ENCODE data around the gene CCDC107. TPM values are rescaled to one million over a fixed set of nuclear protein-coding genes. Genes with fewer than 3 reads are reported as not detected.

The CCDC107 gene
- total and polyA plus RNA-seq, 2 of the 13 experiments (the other 11 are each of a cell fraction or from before 2014, with no cell fraction given), result 7.1 to 15.2 TPM

DNA sequence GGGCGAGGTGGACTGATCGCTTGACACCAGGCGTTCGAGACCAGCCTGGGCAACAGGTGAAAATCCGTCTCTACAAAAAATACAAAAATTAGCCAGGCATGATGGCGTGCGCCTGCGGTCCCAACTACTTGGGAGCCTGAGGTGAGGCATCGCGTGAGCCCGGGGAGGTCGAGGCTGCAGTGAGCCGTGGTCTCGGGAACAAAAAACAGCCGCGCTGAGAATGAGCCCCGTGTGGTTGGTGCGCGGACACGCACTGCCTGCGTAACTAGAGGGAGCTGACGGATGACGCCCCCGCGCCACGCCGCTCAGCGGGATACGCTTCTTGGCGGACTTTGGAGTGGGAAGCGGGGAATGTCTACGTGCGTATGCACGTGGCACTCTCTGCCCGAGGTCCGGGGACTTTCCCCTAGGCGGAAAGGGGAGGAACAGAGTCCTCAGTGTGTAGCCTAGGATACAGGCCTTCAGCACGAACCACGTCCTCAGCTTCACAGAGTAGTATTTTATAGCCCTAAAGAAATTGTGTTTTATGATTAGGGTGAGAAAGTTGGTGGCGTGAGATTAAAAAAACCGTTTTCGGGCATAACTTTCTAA, 451 bp upstream of the CCDC107 start, which contains the start of gene RMRP (continued):
- TF ChIP-seq ZBTB49 (CRISPR knock-in tag; IDR thresholded peaks at IDR 0.05; ENCODE audit: borderline replicate concordance) (no peak), KDM1A (CRISPR knock-in tag; IDR thresholded peaks at IDR 0.05) (peak; percentile 76; the same call in 1 of the 2 replicates), RELA (CRISPR knock-in tag; IDR thresholded peaks at IDR 0.05) (peak; percentile 97), IRF2 (CRISPR knock-in tag; IDR thresholded peaks at IDR 0.05) (peak; percentile 78), ZNF232 (CRISPR knock-in tag; IDR thresholded peaks at IDR 0.05; ENCODE audit: borderline replicate concordance) (peak; percentile 93), SPEN (CRISPR knock-in tag; IDR thresholded peaks at IDR 0.05; ENCODE audit: low read depth) (peak; percentile 92), AHDC1 (CRISPR knock-in tag; IDR thresholded peaks at IDR 0.05; ENCODE audit: borderline replicate concordance) (no peak; the same call in none of the 2 replicates)
- TF ChIP-seq, protein P1, sequence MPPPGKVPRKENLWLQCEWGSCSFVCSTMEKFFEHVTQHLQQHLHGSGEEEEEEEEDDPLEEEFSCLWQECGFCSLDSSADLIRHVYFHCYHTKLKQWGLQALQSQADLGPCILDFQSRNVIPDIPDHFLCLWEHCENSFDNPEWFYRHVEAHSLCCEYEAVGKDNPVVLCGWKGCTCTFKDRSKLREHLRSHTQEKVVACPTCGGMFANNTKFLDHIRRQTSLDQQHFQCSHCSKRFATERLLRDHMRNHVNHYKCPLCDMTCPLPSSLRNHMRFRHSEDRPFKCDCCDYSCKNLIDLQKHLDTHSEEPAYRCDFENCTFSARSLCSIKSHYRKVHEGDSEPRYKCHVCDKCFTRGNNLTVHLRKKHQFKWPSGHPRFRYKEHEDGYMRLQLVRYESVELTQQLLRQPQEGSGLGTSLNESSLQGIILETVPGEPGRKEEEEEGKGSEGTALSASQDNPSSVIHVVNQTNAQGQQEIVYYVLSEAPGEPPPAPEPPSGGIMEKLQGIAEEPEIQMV (CRISPR knock-in tag; IDR thresholded peaks at IDR 0.05; ENCODE audit: low read depth), result peak; percentile 98
- TF ChIP-seq, protein P2, sequence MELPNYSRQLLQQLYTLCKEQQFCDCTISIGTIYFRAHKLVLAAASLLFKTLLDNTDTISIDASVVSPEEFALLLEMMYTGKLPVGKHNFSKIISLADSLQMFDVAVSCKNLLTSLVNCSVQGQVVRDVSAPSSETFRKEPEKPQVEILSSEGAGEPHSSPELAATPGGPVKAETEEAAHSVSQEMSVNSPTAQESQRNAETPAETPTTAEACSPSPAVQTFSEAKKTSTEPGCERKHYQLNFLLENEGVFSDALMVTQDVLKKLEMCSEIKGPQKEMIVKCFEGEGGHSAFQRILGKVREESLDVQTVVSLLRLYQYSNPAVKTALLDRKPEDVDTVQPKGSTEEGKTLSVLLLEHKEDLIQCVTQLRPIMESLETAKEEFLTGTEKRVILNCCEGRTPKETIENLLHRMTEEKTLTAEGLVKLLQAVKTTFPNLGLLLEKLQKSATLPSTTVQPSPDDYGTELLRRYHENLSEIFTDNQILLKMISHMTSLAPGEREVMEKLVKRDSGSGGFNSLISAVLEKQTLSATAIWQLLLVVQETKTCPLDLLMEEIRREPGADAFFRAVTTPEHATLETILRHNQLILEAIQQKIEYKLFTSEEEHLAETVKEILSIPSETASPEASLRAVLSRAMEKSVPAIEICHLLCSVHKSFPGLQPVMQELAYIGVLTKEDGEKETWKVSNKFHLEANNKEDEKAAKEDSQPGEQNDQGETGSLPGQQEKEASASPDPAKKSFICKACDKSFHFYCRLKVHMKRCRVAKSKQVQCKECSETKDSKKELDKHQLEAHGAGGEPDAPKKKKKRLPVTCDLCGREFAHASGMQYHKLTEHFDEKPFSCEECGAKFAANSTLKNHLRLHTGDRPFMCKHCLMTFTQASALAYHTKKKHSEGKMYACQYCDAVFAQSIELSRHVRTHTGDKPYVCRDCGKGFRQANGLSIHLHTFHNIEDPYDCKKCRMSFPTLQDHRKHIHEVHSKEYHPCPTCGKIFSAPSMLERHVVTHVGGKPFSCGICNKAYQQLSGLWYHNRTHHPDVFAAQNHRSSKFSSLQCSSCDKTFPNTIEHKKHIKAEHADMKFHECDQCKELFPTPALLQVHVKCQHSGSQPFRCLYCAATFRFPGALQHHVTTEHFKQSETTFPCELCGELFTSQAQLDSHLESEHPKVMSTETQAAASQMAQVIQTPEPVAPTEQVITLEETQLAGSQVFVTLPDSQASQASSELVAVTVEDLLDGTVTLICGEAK (IDR thresholded peaks at IDR 0.05), result no peak
- TF ChIP-seq, protein P2 (CRISPR knock-in tag; IDR thresholded peaks at IDR 0.05), result peak; percentile 93
